22Rv1 (cell line): Measurements from ENCODE around the gene AHCYL1.

Experiments
- ZFX ChIP-seq: fragments of 450-650 bp; IDR thresholded peaks from 2 replicates; pipeline ENCODE4 v1.6.1; 2017; ENCODE audit warnings: antibody characterized with exemption, borderline replicate concordance
- TF ChIP-seq, protein P1 (sequence below): fragments of 450-650 bp; IDR thresholded peaks from 2 replicates; pipeline ENCODE4 v1.5.1; 2017; ENCODE audit warnings: mild to moderate bottlenecking

DNA sequence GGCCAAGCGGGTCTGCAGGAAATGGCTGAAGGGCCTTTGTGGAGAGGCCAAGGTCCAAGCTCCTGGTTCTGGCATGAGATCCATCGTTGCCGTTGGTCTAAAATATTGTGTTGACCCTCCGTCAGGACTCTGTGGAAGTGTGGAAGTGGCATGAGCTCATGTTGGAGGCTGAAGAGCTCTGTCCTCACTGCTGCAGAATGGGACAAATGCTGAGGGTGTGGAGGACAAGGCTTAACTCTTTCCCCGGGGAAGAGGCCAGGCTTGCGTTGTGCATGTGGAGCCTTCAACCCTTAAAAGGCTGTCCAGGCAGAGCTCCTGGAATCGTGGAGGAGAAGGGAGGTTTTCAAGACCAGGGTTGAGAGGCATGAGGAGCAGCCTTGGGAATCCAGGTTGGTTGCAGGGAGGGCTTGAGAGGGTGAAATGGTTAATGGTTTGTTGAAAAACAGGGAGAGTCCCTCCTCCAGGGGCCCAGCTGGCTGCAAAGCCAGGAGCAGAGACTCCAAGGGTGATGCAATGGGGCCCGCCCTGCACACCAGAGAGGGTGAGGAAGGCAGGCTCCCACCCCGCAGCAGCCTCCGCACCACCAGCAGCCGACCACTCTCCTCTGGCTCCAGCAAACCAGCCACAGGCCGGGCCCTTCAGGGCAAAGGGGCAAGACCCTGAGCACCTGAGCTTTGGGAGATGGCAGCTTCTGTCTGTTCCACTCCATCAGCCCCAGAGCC, 6.7 kb upstream of the AHCYL1 start:
- TF ChIP-seq, protein P1, sequence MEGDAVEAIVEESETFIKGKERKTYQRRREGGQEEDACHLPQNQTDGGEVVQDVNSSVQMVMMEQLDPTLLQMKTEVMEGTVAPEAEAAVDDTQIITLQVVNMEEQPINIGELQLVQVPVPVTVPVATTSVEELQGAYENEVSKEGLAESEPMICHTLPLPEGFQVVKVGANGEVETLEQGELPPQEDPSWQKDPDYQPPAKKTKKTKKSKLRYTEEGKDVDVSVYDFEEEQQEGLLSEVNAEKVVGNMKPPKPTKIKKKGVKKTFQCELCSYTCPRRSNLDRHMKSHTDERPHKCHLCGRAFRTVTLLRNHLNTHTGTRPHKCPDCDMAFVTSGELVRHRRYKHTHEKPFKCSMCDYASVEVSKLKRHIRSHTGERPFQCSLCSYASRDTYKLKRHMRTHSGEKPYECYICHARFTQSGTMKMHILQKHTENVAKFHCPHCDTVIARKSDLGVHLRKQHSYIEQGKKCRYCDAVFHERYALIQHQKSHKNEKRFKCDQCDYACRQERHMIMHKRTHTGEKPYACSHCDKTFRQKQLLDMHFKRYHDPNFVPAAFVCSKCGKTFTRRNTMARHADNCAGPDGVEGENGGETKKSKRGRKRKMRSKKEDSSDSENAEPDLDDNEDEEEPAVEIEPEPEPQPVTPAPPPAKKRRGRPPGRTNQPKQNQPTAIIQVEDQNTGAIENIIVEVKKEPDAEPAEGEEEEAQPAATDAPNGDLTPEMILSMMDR: no peak
- no peak for TF ChIP-seq ZFX
